H9 (cell line): ENCODE data around the gene DOK6. TPM values are rescaled to one million over a fixed set of nuclear protein-coding genes. Genes with fewer than 3 reads are reported as not detected.

ENCODE experiments used
- DNase-seq: peaks from one replicate; pipeline ENCODE4 v3.0.0-alpha.2; 2017
- H2AFZ ChIP-seq: one replicate; pipeline ENCODE4 v1.6.1; 2013; ENCODE audit warnings: mild to moderate bottlenecking, low read length, control low read depth, moderate library complexity
- H2AK5ac ChIP-seq: 2 replicates; pipeline ENCODE4 v1.6.1; 2013; ENCODE audit warnings: low read length, control low read depth, mixed read lengths; ENCODE audit not compliant: insufficient read length
- H2BK120ac ChIP-seq: one replicate; pipeline ENCODE4 v1.6.1; 2013; ENCODE audit warnings: low read depth, mild to moderate bottlenecking, low read length, control low read depth, inconsistent platforms; ENCODE audit not compliant: poor library complexity, severe bottlenecking
- H2BK12ac ChIP-seq: 2 replicates; pipeline ENCODE4 v1.6.1; 2013; ENCODE audit warnings: low read length, control low read depth, mixed read lengths, low read depth; ENCODE audit not compliant: insufficient read length
- H2BK15ac ChIP-seq: 2 replicates; pipeline ENCODE4 v1.6.1; 2013; ENCODE audit warnings: low read depth, low read length, control low read depth
- H2BK20ac ChIP-seq: one replicate; pipeline ENCODE4 v1.6.1; 2013; ENCODE audit warnings: low read depth, mild to moderate bottlenecking, low read length, control low read depth, inconsistent platforms; ENCODE audit not compliant: poor library complexity, severe bottlenecking
- H2BK5ac ChIP-seq: 2 replicates; pipeline ENCODE4 v1.6.1; 2013; ENCODE audit warnings: low read length, control low read depth, mixed read lengths; ENCODE audit not compliant: insufficient read length
- H3K14ac ChIP-seq: 2 replicates; pipeline ENCODE4 v1.6.1; 2013; ENCODE audit warnings: low read length, control low read depth; ENCODE audit not compliant: insufficient read depth
- H3K18ac ChIP-seq: 2 replicates; pipeline ENCODE4 v1.6.1; 2013; ENCODE audit warnings: low read depth, mild to moderate bottlenecking, mixed read lengths, low read length, control low read depth; ENCODE audit not compliant: insufficient read length
- H3K23ac ChIP-seq: 2 replicates; pipeline ENCODE4 v1.6.1; 2013; ENCODE audit warnings: low read length, control low read depth, mixed read lengths, low read depth; ENCODE audit not compliant: insufficient read length
- H3K23me2 ChIP-seq: 2 replicates; pipeline ENCODE4 v1.6.1; 2013; ENCODE audit warnings: low read depth, mild to moderate bottlenecking, mixed read lengths, low read length, control low read depth; ENCODE audit not compliant: insufficient read length, poor library complexity, severe bottlenecking
- H3K27ac ChIP-seq: 2 replicates; pipeline ENCODE4 v1.5.1; 2013; ENCODE audit warnings: low read length, control low read depth, mixed read lengths, low read depth; ENCODE audit not compliant: insufficient read length
- H3K27me3 ChIP-seq: 2 replicates; pipeline ENCODE4 v1.6.1; 2013; ENCODE audit warnings: low read length, control low read depth, inconsistent platforms; ENCODE audit not compliant: insufficient read depth
- H3K4ac ChIP-seq: 2 replicates; pipeline ENCODE4 v1.6.1; 2013; ENCODE audit warnings: low read depth, mild to moderate bottlenecking, control low read depth, inconsistent platforms, low read length, moderate library complexity
- H3K4me1 ChIP-seq: 2 replicates; pipeline ENCODE4 v1.6.1; 2013; ENCODE audit warnings: low read length, control low read depth, inconsistent platforms; ENCODE audit not compliant: insufficient read depth
- H3K4me2 ChIP-seq: 2 replicates; pipeline ENCODE4 v1.6.1; 2013; ENCODE audit warnings: low read length, control low read depth, mixed read lengths; ENCODE audit not compliant: insufficient read length, insufficient read depth
- H3K56ac ChIP-seq: 2 replicates; pipeline ENCODE4 v1.6.1; 2013; ENCODE audit warnings: low read depth, mild to moderate bottlenecking, mixed read lengths, low read length, control low read depth; ENCODE audit not compliant: insufficient read length
- H3K79me1 ChIP-seq: 2 replicates; pipeline ENCODE4 v1.6.1; 2013; ENCODE audit warnings: low read depth, mild to moderate bottlenecking, moderate library complexity, low read length, control low read depth, inconsistent platforms; ENCODE audit not compliant: insufficient read depth, poor library complexity, severe bottlenecking
- H3K79me2 ChIP-seq: 2 replicates; pipeline ENCODE4 v1.6.1; 2013; ENCODE audit warnings: low read length, control low read depth, inconsistent platforms; ENCODE audit not compliant: insufficient read depth
- H3K9ac ChIP-seq: 2 replicates; pipeline ENCODE4 v1.6.1; 2013; ENCODE audit warnings: low read length, control low read depth, mixed read lengths; ENCODE audit not compliant: insufficient read length; ENCODE audit errors: extremely low read depth
- H3K9me3 ChIP-seq: one replicate; pipeline ENCODE4 v1.6.1; 2013; ENCODE audit warnings: low read depth, low read length, inconsistent platforms; ENCODE audit not compliant: control insufficient read depth
- H3T11ph ChIP-seq: one replicate; pipeline ENCODE4 v1.6.1; 2013; ENCODE audit warnings: mild to moderate bottlenecking, low read length, control low read depth, inconsistent platforms
- H4K20me1 ChIP-seq: one replicate; pipeline ENCODE4 v1.6.1; 2013; ENCODE audit not compliant: control insufficient read depth, insufficient read length, insufficient read depth
- H4K5ac ChIP-seq: 2 replicates; pipeline ENCODE4 v1.6.1; 2013; ENCODE audit warnings: low read depth, mild to moderate bottlenecking, mixed read lengths, low read length, control low read depth; ENCODE audit not compliant: insufficient read length
- H4K8ac ChIP-seq: replicated peaks from 2 replicates; pipeline ENCODE4 v1.6.1; 2013; ENCODE audit warnings: low read length, control low read depth, mixed read lengths, low read depth; ENCODE audit not compliant: insufficient read length
- H4K91ac ChIP-seq: 2 replicates; pipeline ENCODE4 v1.6.1; 2013; ENCODE audit warnings: low read depth, mild to moderate bottlenecking, moderate library complexity, mixed read lengths, low read length, control low read depth; ENCODE audit not compliant: insufficient read length
- H3K27ac Mint-ChIP-seq, 3 experiments: 2 replicates in 2 of 3; 3 replicates in 1 of 3; pipeline ENCODE4 v1.8.0; 2020 to 2021; ENCODE audit warnings: mixed read lengths in 3 of 3, mild to moderate bottlenecking in 1 of 3, moderate library complexity in 1 of 3
- H3K27me3 Mint-ChIP-seq: 2 replicates; pipeline ENCODE4 v1.8.0; 2021; ENCODE audit warnings: low read depth, mild to moderate bottlenecking, moderate library complexity, mixed read lengths
- H3K36me3 Mint-ChIP-seq, 3 experiments: 2 replicates in 2 of 3; 3 replicates in 1 of 3; pipeline ENCODE4 v1.8.0; 2020 to 2021; ENCODE audit warnings: low read depth in 3 of 3, mixed read lengths in 3 of 3; ENCODE audit not compliant: insufficient read depth in 1 of 3
- H3K4me1 Mint-ChIP-seq, 2 experiments: 2 replicates each; pipeline ENCODE4 v1.8.0; 2020; ENCODE audit warnings: mixed read lengths in 2 of 2
- H3K4me3 Mint-ChIP-seq, 2 experiments: 2 replicates in 1 of 2; 3 replicates in 1 of 2; pipeline ENCODE4 v1.8.0; 2020 to 2021; ENCODE audit warnings: mild to moderate bottlenecking in 2 of 2, mixed read lengths in 2 of 2, moderate library complexity in 1 of 2
- H3K9me3 Mint-ChIP-seq, 2 experiments: 2 replicates in 1 of 2; 3 replicates in 1 of 2; pipeline ENCODE4 v1.8.0; 2020; ENCODE audit warnings: mild to moderate bottlenecking in 2 of 2, mixed read lengths in 2 of 2, moderate library complexity in 1 of 2
- WGBS: extraction: QIAGEN DNeasy Blood & Tissue Kit; methylation state at CpG from one replicate; pipeline ENCODE4 v1.1.7; 2013; ENCODE audit warnings: missing lambda C conversion rate, low lambda C conversion rate, mixed read lengths; ENCODE audit not compliant: insufficient read length; ENCODE audit errors: extremely low coverage; 5-methylcytosine and 5-hydroxymethylcytosine counted together
- total RNA-seq: library from RNA; stranded (reverse); gene quantifications from 2 replicates; pipeline ENCODE4 v1.2.1, GENCODE V29; 2021
- TF ChIP-seq, protein P1 (sequence below): fragments of 200-600 bp; sonication (generic); conservative IDR thresholded peaks from 3 replicates; pipeline ENCODE4 v1.8.0; 2021; ENCODE audit warnings: antibody characterized with exemption, mild to moderate bottlenecking

DOK6 gene
- total RNA-seq, 1 experiment from 2014 or later: 0.20 TPM

DNA sequence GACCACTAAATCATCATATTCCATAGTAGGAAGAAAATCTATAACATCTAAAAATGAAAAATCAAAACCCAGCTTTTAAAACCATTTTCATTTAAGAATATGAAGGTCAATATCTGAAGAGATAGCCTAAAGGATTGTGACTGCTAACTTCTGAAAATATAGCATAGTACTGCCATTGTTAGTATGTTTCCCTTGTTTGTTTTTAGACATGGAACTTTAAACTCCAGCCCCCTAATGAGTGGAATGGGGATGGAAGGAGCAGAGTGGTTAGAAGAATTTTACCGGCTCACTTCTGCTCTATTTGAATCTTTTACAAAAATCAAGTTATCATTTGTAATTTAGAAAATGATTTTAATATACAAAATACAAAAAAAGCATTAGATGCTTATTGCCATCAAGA lies 378.0 kb downstream of the DOK6 start:
- H3K4me1 Mint-ChIP-seq: no peaks in the 10 kb centered on the region
- no peak overlapping the region for H2BK120ac ChIP-seq
- H3K23me2 ChIP-seq: no peaks in the 10 kb centered on the region
- no peaks in the 10 kb centered on the region for H4K20me1 ChIP-seq
- no peaks in the 10 kb centered on the region for H3K36me3 Mint-ChIP-seq
- H2AFZ ChIP-seq: no peak overlapping the region
- TF ChIP-seq, protein P1, sequence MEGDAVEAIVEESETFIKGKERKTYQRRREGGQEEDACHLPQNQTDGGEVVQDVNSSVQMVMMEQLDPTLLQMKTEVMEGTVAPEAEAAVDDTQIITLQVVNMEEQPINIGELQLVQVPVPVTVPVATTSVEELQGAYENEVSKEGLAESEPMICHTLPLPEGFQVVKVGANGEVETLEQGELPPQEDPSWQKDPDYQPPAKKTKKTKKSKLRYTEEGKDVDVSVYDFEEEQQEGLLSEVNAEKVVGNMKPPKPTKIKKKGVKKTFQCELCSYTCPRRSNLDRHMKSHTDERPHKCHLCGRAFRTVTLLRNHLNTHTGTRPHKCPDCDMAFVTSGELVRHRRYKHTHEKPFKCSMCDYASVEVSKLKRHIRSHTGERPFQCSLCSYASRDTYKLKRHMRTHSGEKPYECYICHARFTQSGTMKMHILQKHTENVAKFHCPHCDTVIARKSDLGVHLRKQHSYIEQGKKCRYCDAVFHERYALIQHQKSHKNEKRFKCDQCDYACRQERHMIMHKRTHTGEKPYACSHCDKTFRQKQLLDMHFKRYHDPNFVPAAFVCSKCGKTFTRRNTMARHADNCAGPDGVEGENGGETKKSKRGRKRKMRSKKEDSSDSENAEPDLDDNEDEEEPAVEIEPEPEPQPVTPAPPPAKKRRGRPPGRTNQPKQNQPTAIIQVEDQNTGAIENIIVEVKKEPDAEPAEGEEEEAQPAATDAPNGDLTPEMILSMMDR: no peak
- H2BK15ac ChIP-seq: no peak overlapping the region
- H3K4me2 ChIP-seq: no peak overlapping the region
- H3K9me3 ChIP-seq: no peaks in the 10 kb centered on the region
- H3K4me1 ChIP-seq: no peaks in the 10 kb centered on the region
- H3K79me2 ChIP-seq: no peaks in the 10 kb centered on the region
- H2AK5ac ChIP-seq: no peak overlapping the region
- H2BK5ac ChIP-seq: no peak overlapping the region
- no peak overlapping the region for H3T11ph ChIP-seq
- no peak overlapping the region for H3K27ac Mint-ChIP-seq
- H3K4ac ChIP-seq: no peak overlapping the region
- no peak for DNase-seq
- no peak overlapping the region for H3K4me3 Mint-ChIP-seq
- no peaks in the 10 kb centered on the region for H3K9me3 Mint-ChIP-seq
- no peak overlapping the region for H4K91ac ChIP-seq
- WGBS: no CpG with 5 or more reads among the region's 1 CpG
- H3K23ac ChIP-seq: no peak overlapping the region
- H3K18ac ChIP-seq: no peak overlapping the region
- no peak overlapping the region for H3K56ac ChIP-seq
- no peak overlapping the region for H2BK12ac ChIP-seq
- H3K27me3 Mint-ChIP-seq: no peaks in the 10 kb centered on the region
- no peak overlapping the region for H3K27ac ChIP-seq
- H3K79me1 ChIP-seq: no peaks in the 10 kb centered on the region
- H4K8ac ChIP-seq: no peak overlapping the region
- H4K5ac ChIP-seq: no peak overlapping the region
- H3K14ac ChIP-seq: no peak overlapping the region
- H3K27me3 ChIP-seq: no peaks in the 10 kb centered on the region
- no peak overlapping the region for H3K9ac ChIP-seq
- no peak overlapping the region for H2BK20ac ChIP-seq
